ENCODE measurements around the gene PKP4.

DNA sequence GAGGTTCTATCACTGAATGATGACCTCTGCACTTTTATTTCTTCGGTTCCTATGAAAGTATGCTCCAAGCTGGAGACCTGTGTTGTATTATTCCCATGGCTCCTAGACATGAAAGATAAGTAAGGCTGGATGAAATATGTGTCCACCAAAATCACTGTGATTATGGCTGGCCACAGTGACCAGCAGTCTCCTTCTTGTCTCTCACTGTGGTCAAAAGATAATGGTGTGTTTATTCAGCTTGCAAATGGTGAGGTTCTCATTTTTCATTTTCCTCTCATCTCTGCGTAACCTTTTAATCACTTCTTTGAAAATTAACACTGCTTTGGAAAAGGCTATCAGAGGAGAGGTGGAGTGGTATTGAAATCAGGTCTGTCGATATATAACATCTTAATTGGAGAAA lies 230.6 kb downstream of the PKP4 start:
- no peak for TF ChIP-seq LEF1 (IDR thresholded peaks at IDR 0.05; ENCODE audit: borderline replicate concordance)
- no peak for TF ChIP-seq HDGF (IDR thresholded peaks at IDR 0.05; ENCODE audit: borderline replicate concordance)
- TF ChIP-seq BHLHE40 (IDR thresholded peaks at IDR 0.05; ENCODE audit: borderline replicate concordance) = no peak
- no peak for TF ChIP-seq SP1 (IDR thresholded peaks at IDR 0.05)
- TF ChIP-seq SUZ12 (IDR thresholded peaks at IDR 0.05) = no peak
- no peak for TF ChIP-seq ELF4 (IDR thresholded peaks at IDR 0.05)
- no peak for TF ChIP-seq ZNF384 (IDR thresholded peaks at IDR 0.05)
- TF ChIP-seq FOXK2 (IDR thresholded peaks at IDR 0.05) = no peak
- no peak for TF ChIP-seq FOXM1 (IDR thresholded peaks at IDR 0.05; ENCODE audit: borderline replicate concordance)
- TF ChIP-seq ARNT (IDR thresholded peaks at IDR 0.05) = no peak
- no peak for TF ChIP-seq CTBP1 (IDR thresholded peaks at IDR 0.05; ENCODE audit: borderline replicate concordance)
- no peak for TF ChIP-seq NFRKB (IDR thresholded peaks at IDR 0.05)
- TF ChIP-seq FOXA1 (IDR thresholded peaks at IDR 0.05) = no peak
- TF ChIP-seq L3MBTL2 (conservative IDR thresholded peaks at IDR 0.05) = no peak
